ENCODE measurements around the gene SRRM2. TPM values are rescaled to one million over a fixed set of nuclear protein-coding genes. Genes with fewer than 3 reads are reported as not detected.

SRRM2 gene
- total RNA-seq, 6 donors from 2014 or later: 317 to 3,815 (median 582) TPM

GRCh38 chr16:2818272-2818876, 65.9 kb downstream of the SRRM2 start:
- 79 to 80% methylated on average over 10 of the region's 10 CpGs for WGBS, 2 donors
- TF ChIP-seq EP300 (IDR thresholded peaks at IDR 0.05) (no peak), CTCF (IDR thresholded peaks at IDR 0.05) (no peak), POLR2AphosphoS5 (IDR thresholded peaks at IDR 0.05) (no peak), POLR2A (IDR thresholded peaks at IDR 0.05) (no peak)
- peak in 1 of 2 donors; percentile 46 for DNase-seq

GRCh38 chr16:2819179-2819938, 66.9 kb downstream of the SRRM2 start:
- WGBS, 2 donors: 68 to 83% methylated on average over 10 to 18 of the region's 18 CpGs
- Histone ChIP-seq H3K4me1 (peaks cover 0 to 8% (median 0%) of the 10 kb centered on the region in 4 donors), H3K9me3 (no peaks in the 10 kb centered on the region), H3K27ac (no peak overlapping the region), H3K27me3 (peaks cover 0 to 10% (median 0%) of the 10 kb centered on the region in 4 donors), H3K36me3 (no peaks in the 10 kb centered on the region), H3K4me3 (no peak overlapping the region)
- ATAC-seq (ENCODE audit: low FRiP score in 2 of 2) (no peak), DNase-seq (peak in 1 of 2 donors; percentile 51)
- no peak for TF ChIP-seq POLR2AphosphoS5 (IDR thresholded peaks at IDR 0.05)
- TF ChIP-seq EP300 (IDR thresholded peaks at IDR 0.05): no peak
- no peak for TF ChIP-seq CTCF (IDR thresholded peaks at IDR 0.05)
- TF ChIP-seq POLR2A (IDR thresholded peaks at IDR 0.05): no peak

More at GRCh38 chr16:2818272-2818876, 65.9 kb downstream of the SRRM2 start:
- no peaks in the 10 kb centered on the region for H3K9me3 ChIP-seq
- peaks cover 0 to 10% (median 0%) of the 10 kb centered on the region in 4 donors for H3K27me3 ChIP-seq
- peaks cover 0 to 8% (median 0%) of the 10 kb centered on the region in 4 donors for H3K4me1 ChIP-seq
- no peak overlapping the region for H3K27ac ChIP-seq
- H3K4me3 ChIP-seq: no peak overlapping the region
- no peaks in the 10 kb centered on the region for H3K36me3 ChIP-seq
- no peak for ATAC-seq (ENCODE audit: low FRiP score in 2 of 2)

GRCh38 chr16:2819939-2820835, 67.7 kb downstream of the SRRM2 start:
- DNase-seq (peak in 1 of 2 donors; percentile 57), ATAC-seq (ENCODE audit: low FRiP score in 2 of 2) (no peak)
- Histone ChIP-seq H3K9me3 (no peaks in the 10 kb centered on the region), H3K4me3 (no peak overlapping the region), H3K36me3 (no peaks in the 10 kb centered on the region), H3K27ac (no peak overlapping the region), H3K4me1 (peaks cover 0 to 8% (median 0%) of the 10 kb centered on the region in 4 donors), H3K27me3 (peaks cover 0 to 10% (median 0%) of the 10 kb centered on the region in 4 donors)
- 76 to 80% methylated on average over 2 to 17 of the region's 17 CpGs for WGBS, 2 donors
- TF ChIP-seq POLR2AphosphoS5 (IDR thresholded peaks at IDR 0.05): no peak

Small RNAs within 50 kb of the gene (small RNA-seq; reads per million reads assigned to genes)
- gene SNORA3C: 0 reads per million in 4 donors

Other genes starting within 250 kb of the SRRM2 start
- 100 to 1,000 TPM in 4 of 6 donors, 10 to 100 TPM in 2; 84.9 to 332 (median 164) TPM for gene ATP6V0C, start 238.7 kb upstream of the SRRM2 start, total RNA-seq
- gene AMDHD2, start 232.3 kb upstream of the SRRM2 start, total RNA-seq: 100 to 1,000 TPM in 1 of 6 donors, 10 to 100 TPM in 5; 33.0 to 126 (median 68.4) TPM
- 10 to 100 TPM in 2 of 6 donors, 1 to 10 TPM in 3, under 1 TPM in 1; 0.91 to 17.0 (median 5.4) TPM for gene CEMP1, start 221.2 kb upstream of the SRRM2 start, total RNA-seq
- gene PDPK1, start 214.6 kb upstream of the SRRM2 start, total RNA-seq: 10 to 100 TPM; 39.4 to 83.1 (median 67.2) TPM
- gene KCTD5, start 70.1 kb upstream of the SRRM2 start, total RNA-seq: 10 to 100 TPM; 25.7 to 45.5 (median 33.0) TPM
- gene PRSS27, start 32.4 kb upstream of the SRRM2 start, total RNA-seq: 1 to 10 TPM in 5 of 6 donors, under 1 TPM in 1; 0.91 to 8.1 (median 1.8) TPM
- gene ELOB, start 24.6 kb downstream of the SRRM2 start, total RNA-seq: 100 to 1,000 TPM in 5 of 6 donors, 10 to 100 TPM in 1; 73.3 to 245 (median 145) TPM
- gene PRSS33, start 34.9 kb downstream of the SRRM2 start, total RNA-seq: under 1 TPM in 2 of 6 donors, not detected in 4; 0.20 to 0.92 TPM
- gene PRSS41, start 45.8 kb downstream of the SRRM2 start, total RNA-seq: under 1 TPM in 2 of 6 donors, not detected in 4; 0.57 to 0.78 TPM
- gene PRSS21, start 64.6 kb downstream of the SRRM2 start, total RNA-seq: 10 to 100 TPM in 3 of 6 donors, 1 to 10 TPM in 2, not detected in 1; 1.2 to 16.2 (median 14.5) TPM
- 1 to 10 TPM in 2 of 6 donors, under 1 TPM in 1, not detected in 3; 0.69 to 2.0 (median 1.2) TPM for gene ZG16B, start 77.7 kb downstream of the SRRM2 start, total RNA-seq
- 10 to 100 TPM in 5 of 6 donors, 1 to 10 TPM in 1; 9.3 to 24.8 (median 16.6) TPM for gene PRSS22, start 105.5 kb downstream of the SRRM2 start, total RNA-seq
- 10 to 100 TPM; 31.2 to 70.1 (median 39.7) TPM for gene FLYWCH2, start 130.6 kb downstream of the SRRM2 start, total RNA-seq
- 100 to 1,000 TPM in 1 of 6 donors, 10 to 100 TPM in 5; 19.3 to 162 (median 43.4) TPM for gene FLYWCH1, start 159.3 kb downstream of the SRRM2 start, total RNA-seq
- not detected for gene KREMEN2, start 211.6 kb downstream of the SRRM2 start, total RNA-seq
- gene PAQR4, start 216.7 kb downstream of the SRRM2 start, total RNA-seq: 10 to 100 TPM in 2 of 6 donors, 1 to 10 TPM in 4; 5.2 to 13.5 (median 8.3) TPM
- gene PKMYT1, start 227.8 kb downstream of the SRRM2 start, total RNA-seq: 10 to 100 TPM in 1 of 6 donors, 1 to 10 TPM in 4, under 1 TPM in 1; 0.39 to 19.1 (median 5.4) TPM